Upper lobe of left lung (tissue), 4 donors: ENCODE results near the gene VAV3.

ENCODE experiments used
- POLR2AphosphoS5 ChIP-seq, 2 donors: sonication (generic); formaldehyde crosslinking; IDR thresholded peaks; one replicate each; pipeline ENCODE4 v1.5.1; 2017; ENCODE audit warnings: antibody characterized with exemption in 2 of 2
- TF ChIP-seq, protein P1 (sequence below), 6 experiments: fragments of 450-650 bp in 4 of 6; fragments of 200-600 bp in 2 of 6; sonication (generic) in 2 of 6; IDR thresholded peaks; one replicate each; pipeline ENCODE4 v1.5.1; 2016 to 2019; ENCODE audit warnings: antibody characterized with exemption in 6 of 6

DNA sequence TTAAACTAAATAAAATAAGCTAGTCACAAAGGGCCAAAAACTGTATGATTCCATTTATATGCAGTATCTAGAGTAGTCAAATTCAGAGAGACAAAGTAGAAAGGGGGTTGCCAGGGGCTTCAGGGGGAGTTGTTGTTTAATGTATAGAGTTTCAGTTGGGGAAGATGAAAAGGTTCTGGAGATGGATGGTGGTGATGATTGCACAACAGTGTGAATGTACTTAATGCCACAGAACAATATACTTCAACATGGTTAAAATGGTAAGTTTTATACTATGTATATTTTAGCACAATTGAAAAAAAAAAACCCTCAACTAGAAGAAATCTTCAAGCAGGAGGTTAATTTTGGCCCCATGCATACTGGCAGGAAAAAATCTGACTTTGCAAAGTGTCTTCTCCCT lies 24.3 kb downstream of the VAV3 start:
- TF ChIP-seq, protein P1, sequence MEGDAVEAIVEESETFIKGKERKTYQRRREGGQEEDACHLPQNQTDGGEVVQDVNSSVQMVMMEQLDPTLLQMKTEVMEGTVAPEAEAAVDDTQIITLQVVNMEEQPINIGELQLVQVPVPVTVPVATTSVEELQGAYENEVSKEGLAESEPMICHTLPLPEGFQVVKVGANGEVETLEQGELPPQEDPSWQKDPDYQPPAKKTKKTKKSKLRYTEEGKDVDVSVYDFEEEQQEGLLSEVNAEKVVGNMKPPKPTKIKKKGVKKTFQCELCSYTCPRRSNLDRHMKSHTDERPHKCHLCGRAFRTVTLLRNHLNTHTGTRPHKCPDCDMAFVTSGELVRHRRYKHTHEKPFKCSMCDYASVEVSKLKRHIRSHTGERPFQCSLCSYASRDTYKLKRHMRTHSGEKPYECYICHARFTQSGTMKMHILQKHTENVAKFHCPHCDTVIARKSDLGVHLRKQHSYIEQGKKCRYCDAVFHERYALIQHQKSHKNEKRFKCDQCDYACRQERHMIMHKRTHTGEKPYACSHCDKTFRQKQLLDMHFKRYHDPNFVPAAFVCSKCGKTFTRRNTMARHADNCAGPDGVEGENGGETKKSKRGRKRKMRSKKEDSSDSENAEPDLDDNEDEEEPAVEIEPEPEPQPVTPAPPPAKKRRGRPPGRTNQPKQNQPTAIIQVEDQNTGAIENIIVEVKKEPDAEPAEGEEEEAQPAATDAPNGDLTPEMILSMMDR (IDR thresholded peaks at IDR 0.05), result no peak
- TF ChIP-seq POLR2AphosphoS5 (IDR thresholded peaks at IDR 0.05), result no peak
